ENCODE measurements around the gene TMEM44. TPM values are rescaled to one million over a fixed set of nuclear protein-coding genes. Genes with fewer than 3 reads are reported as not detected.

Gene TMEM44
- polyA plus RNA-seq, 1 experiment: 14.0 TPM

GRCh38 chr3:194596906-194597305 lies 36.3 kb downstream of the TMEM44 start:
- Histone ChIP-seq H3K9me3 (ENCODE audit: control insufficient read depth, insufficient read depth, low read length) (no peaks in the 10 kb centered on the region), H3K27ac (ENCODE audit: low read depth, low read length) (no peak overlapping the region), H3K4me3 (ENCODE audit: low read depth, low read length) (no peak overlapping the region), H3K27me3 (ENCODE audit: control insufficient read depth, insufficient read depth, low read length) (no peaks in the 10 kb centered on the region)
- ChIA-PET CTCF (interaction anchor here (4.7 to 6.2 kb wide), 2 partner anchors 112 to 124 kb away, joined by 22 to 112 read pairs; no protein-coding TSS in a partner anchor), POLR2A (no interaction called here)
- TF ChIP-seq CTCF (IDR thresholded peaks at IDR 0.05; ENCODE audit: low read depth, low read length): no peak
- no peak for DNase-seq (ENCODE audit: low read depth, low spot score)

GRCh38 chr3:194592798-194593752 lies 40.1 kb downstream of the TMEM44 start:
- H3K4me3 ChIP-seq (ENCODE audit: low read depth, low read length): no peak overlapping the region
- peak; percentile 99 for DNase-seq (ENCODE audit: low read depth, low spot score)
- no peaks in the 10 kb centered on the region for H3K27me3 ChIP-seq (ENCODE audit: control insufficient read depth, insufficient read depth, low read length)
- H3K27ac ChIP-seq (ENCODE audit: low read depth, low read length): peak overlapping the region; percentile 71
- POLR2A ChIA-PET: interaction anchor here (0.5 to 2.1 kb wide), 9 partner anchors 9 to 254 kb away, joined by 3 to 6 read pairs (median 4); no protein-coding TSS in a partner anchor
- H3K9me3 ChIP-seq (ENCODE audit: control insufficient read depth, insufficient read depth, low read length): no peaks in the 10 kb centered on the region
- CTCF ChIA-PET: interaction anchor here (0.7 to 6.2 kb wide), 10 partner anchors 8 to 186 kb away, joined by 3 to 112 read pairs (median 6); no protein-coding TSS in a partner anchor
- TF ChIP-seq CTCF (IDR thresholded peaks at IDR 0.05; ENCODE audit: low read depth, low read length): no peak

- POLR2A ChIA-PET: no interaction called here
- no peak overlapping the region for H3K27ac ChIP-seq (ENCODE audit: low read depth, low read length)
- TF ChIP-seq CTCF (IDR thresholded peaks at IDR 0.05; ENCODE audit: low read depth, low read length): no peak
- H3K4me3 ChIP-seq (ENCODE audit: low read depth, low read length): no peak overlapping the region
- H3K27me3 ChIP-seq (ENCODE audit: control insufficient read depth, insufficient read depth, low read length): no peaks in the 10 kb centered on the region
- no peaks in the 10 kb centered on the region for H3K9me3 ChIP-seq (ENCODE audit: control insufficient read depth, insufficient read depth, low read length)
- CTCF ChIA-PET: interaction anchor here (0.6 to 1.5 kb wide), 5 partner anchors 9 to 245 kb away, joined by 3 to 4 read pairs (median 4); partner anchors contain the start of gene TMEM44
- no peak for DNase-seq (ENCODE audit: low read depth, low spot score)
Observed at GRCh38 chr3:194588741-194589140, 44.5 kb downstream of the TMEM44 start.

GRCh38 chr3:194588236-194588635 lies 45.0 kb downstream of the TMEM44 start:
- POLR2A ChIA-PET: no interaction called here

More at GRCh38 chr3:194588236-194588635, 45.0 kb downstream of the TMEM44 start:
- CTCF ChIA-PET: interaction anchor here (0.6 to 1.5 kb wide), 5 partner anchors 10 to 245 kb away, joined by 3 to 4 read pairs (median 4); partner anchors contain the start of gene TMEM44
- Histone ChIP-seq H3K27me3 (ENCODE audit: control insufficient read depth, insufficient read depth, low read length) (no peaks in the 10 kb centered on the region), H3K4me3 (ENCODE audit: low read depth, low read length) (no peak overlapping the region), H3K27ac (ENCODE audit: low read depth, low read length) (peak overlapping the region; percentile 22), H3K9me3 (ENCODE audit: control insufficient read depth, insufficient read depth, low read length) (no peaks in the 10 kb centered on the region)
- no peak for DNase-seq (ENCODE audit: low read depth, low spot score)
- TF ChIP-seq CTCF (IDR thresholded peaks at IDR 0.05; ENCODE audit: low read depth, low read length): no peak
